ENCODE measurements around the gene MYL4.

Gene MYL4

GRCh38 chr17:47193931-47194511, 15.1 kb upstream of the MYL4 start:
- DNase-seq (ENCODE audit: low read depth) = no peak
- no peak overlapping the region for H3K4me3 ChIP-seq (replicated peaks; ENCODE audit: low read depth, low read length)
- no peak for TF ChIP-seq CTCF (IDR thresholded peaks at IDR 0.05; ENCODE audit: low read length, missing control alignments)

- TF ChIP-seq CTCF (IDR thresholded peaks at IDR 0.05; ENCODE audit: low read length, missing control alignments) = no peak
- H3K4me3 ChIP-seq (replicated peaks; ENCODE audit: low read depth, low read length) = no peak overlapping the region
- no peak for DNase-seq (ENCODE audit: low read depth)
Observed at GRCh38 chr17:47197821-47198220, 11.3 kb upstream of the MYL4 start.

GRCh38 chr17:47199627-47200324, 9.4 kb upstream of the MYL4 start:
- DNase-seq (ENCODE audit: low read depth) = no peak
- TF ChIP-seq CTCF (IDR thresholded peaks at IDR 0.05; ENCODE audit: low read length, missing control alignments) = no peak
- H3K4me3 ChIP-seq (replicated peaks; ENCODE audit: low read depth, low read length) = no peak overlapping the region

- TF ChIP-seq CTCF (IDR thresholded peaks at IDR 0.05; ENCODE audit: low read length, missing control alignments) = no peak
- H3K4me3 ChIP-seq (replicated peaks; ENCODE audit: low read depth, low read length) = no peak overlapping the region
- no peak for DNase-seq (ENCODE audit: low read depth)
Observed at GRCh38 chr17:47200325-47200664, 8.9 kb upstream of the MYL4 start.

- DNase-seq (ENCODE audit: low read depth) = no peak
- no peak overlapping the region for H3K4me3 ChIP-seq (replicated peaks; ENCODE audit: low read depth, low read length)
- TF ChIP-seq CTCF (IDR thresholded peaks at IDR 0.05; ENCODE audit: low read length, missing control alignments) = no peak
Observed at GRCh38 chr17:47201166-47201565, 8.0 kb upstream of the MYL4 start.

- no peak for DNase-seq (ENCODE audit: low read depth)
- no peak for TF ChIP-seq CTCF (IDR thresholded peaks at IDR 0.05; ENCODE audit: low read length, missing control alignments)
- H3K4me3 ChIP-seq (replicated peaks; ENCODE audit: low read depth, low read length) = no peak overlapping the region
Observed at GRCh38 chr17:47203984-47204721, 5.0 kb upstream of the MYL4 start.
